Mucosa of descending colon (tissue), 3 donors: ENCODE data around the gene NDE1. TPM values are rescaled to one million over a fixed set of nuclear protein-coding genes. Genes with fewer than 3 reads are reported as not detected.
"Not testable (repeated sequence)": the region's sequence is repeated elsewhere in the genome, so short reads cannot be mapped to it uniquely, and the experiment has no call there.

Experiments used
- ATAC-seq: fragments of 200-7000 bp; cut with Tn5 transposase; one replicate; pipeline ENCODE4 v1.9.1; 2020; ENCODE audit warnings: mild to moderate bottlenecking, moderate library complexity
- DNase-seq, 3 donors: peaks; one replicate each; pipeline ENCODE4 v3.0.0-alpha.2; 2020
- H3K36me3 ChIP-seq: fragments of 200-600 bp; one replicate; pipeline ENCODE4 v1.8.0; 2021; ENCODE audit warnings: low read depth, mild to moderate bottlenecking
- H3K4me1 ChIP-seq: fragments of 200-600 bp; one replicate; pipeline ENCODE4 v1.8.0; 2021; ENCODE audit warnings: low read depth, mild to moderate bottlenecking
- H3K4me3 ChIP-seq: fragments of 200-600 bp; one replicate; pipeline ENCODE4 v1.8.0; 2021; ENCODE audit warnings: mild to moderate bottlenecking
- H3K9me3 ChIP-seq: fragments of 200-600 bp; one replicate; pipeline ENCODE4 v1.8.0; 2021; ENCODE audit warnings: mild to moderate bottlenecking
- intact Hi-C, 2 donors: fragments of 100-400 bp; cut with DNase I in 1 of 2; cut with micrococcal nuclease in 1 of 2; formaldehyde crosslinking; loops; one replicate each; pipeline versions ENCODE4 v1.11.0 to v1.11.1; 2022; cut with DNase I, micrococcal nuclease
- total RNA-seq, 3 donors: library from RNA; stranded (reverse); fragmentation: NEBNext Ultra II Directional in 2 of 3; extraction: Animal tissue kit (Norgen Biotek cat#: 25700) in 2 of 3; gene quantifications; one replicate each; pipeline versions ENCODE4 v1.2.1 to v1.2.4, GENCODE V29; 2021 to 2023
- TF ChIP-seq, protein P1 (sequence below): fragments of 200-600 bp; IDR thresholded peaks from one replicate; pipeline ENCODE4 v1.8.0; 2022; ENCODE audit warnings: antibody characterized with exemption, mild to moderate bottlenecking
- donor health status: DM: no; HTN: no; CAD: no; lungs with moderate emphysema.
- donor health status: DM: no; HTN: no; CAD: no.
- donor health status: DM: no; HTN: yes; CAD: no.

The NDE1 gene
- total RNA-seq, 3 donors from 2014 or later = 27.2 to 46.6 (median 33.9) TPM

DNA sequence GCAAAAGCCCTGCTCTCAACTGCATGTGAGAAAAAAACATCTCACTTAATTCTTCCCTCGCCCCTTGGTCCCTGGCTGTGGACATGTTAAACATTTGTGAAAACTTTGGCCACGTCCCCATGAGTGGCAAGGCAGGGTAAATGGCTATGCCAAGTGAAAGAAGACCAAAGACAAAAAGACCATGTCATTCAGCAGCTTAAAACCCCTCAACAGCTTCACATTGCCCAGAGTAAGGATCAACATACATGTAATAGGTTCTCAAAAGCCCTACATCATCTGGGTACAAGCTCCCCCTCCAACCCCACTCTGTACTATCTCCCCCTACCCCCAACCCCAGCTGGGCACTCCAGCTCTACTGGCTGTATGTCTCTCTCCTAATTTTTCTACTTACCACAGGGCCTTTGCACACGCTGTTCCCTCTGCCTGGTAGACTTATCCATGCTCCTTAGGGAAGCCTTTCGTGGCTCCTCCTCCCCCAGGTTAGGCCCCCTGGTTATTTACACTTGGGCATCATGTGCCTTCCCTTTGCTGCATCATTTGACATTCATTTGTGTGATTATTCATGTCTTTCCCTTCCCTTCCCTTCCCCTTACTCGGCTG lies 75.7 kb downstream of the NDE1 start:
- no peaks in the 10 kb centered on the region for H3K9me3 ChIP-seq
- no peak overlapping the region for H3K4me3 ChIP-seq
- intact Hi-C loops = no loop called here
- H3K4me1 ChIP-seq = peaks cover 3% of the 10 kb centered on the region
- TF ChIP-seq, protein P1, sequence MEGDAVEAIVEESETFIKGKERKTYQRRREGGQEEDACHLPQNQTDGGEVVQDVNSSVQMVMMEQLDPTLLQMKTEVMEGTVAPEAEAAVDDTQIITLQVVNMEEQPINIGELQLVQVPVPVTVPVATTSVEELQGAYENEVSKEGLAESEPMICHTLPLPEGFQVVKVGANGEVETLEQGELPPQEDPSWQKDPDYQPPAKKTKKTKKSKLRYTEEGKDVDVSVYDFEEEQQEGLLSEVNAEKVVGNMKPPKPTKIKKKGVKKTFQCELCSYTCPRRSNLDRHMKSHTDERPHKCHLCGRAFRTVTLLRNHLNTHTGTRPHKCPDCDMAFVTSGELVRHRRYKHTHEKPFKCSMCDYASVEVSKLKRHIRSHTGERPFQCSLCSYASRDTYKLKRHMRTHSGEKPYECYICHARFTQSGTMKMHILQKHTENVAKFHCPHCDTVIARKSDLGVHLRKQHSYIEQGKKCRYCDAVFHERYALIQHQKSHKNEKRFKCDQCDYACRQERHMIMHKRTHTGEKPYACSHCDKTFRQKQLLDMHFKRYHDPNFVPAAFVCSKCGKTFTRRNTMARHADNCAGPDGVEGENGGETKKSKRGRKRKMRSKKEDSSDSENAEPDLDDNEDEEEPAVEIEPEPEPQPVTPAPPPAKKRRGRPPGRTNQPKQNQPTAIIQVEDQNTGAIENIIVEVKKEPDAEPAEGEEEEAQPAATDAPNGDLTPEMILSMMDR = no peak
- no peaks in the 10 kb centered on the region for H3K36me3 ChIP-seq
- DNase-seq (no peak), ATAC-seq (no peak)

DNA sequence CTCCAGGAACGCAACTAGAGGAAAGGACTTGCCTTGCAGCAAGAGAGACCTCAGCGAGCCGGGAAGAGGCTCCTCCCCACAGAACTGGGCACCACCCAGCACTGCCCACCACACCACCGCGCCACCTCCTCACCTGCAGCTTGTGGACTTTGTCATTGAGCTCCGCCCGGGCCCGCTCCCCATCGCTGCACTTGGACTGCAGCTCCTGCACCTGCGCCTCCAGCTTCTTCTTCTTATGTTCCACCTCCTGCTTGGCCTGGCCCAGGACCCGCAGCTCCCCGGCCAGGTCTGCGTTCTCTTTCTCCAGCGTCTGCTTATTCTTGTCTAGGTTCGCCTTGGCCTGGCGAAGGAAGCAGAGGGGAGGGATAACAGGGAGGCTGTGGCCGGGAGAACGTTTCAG lies 76.7 kb downstream of the NDE1 start:
- TF ChIP-seq, protein P1 = no peak
- Histone ChIP-seq H3K4me3 (no peak overlapping the region), H3K4me1 (peaks cover 3% of the 10 kb centered on the region), H3K9me3 (no peaks in the 10 kb centered on the region), H3K36me3 (no peaks in the 10 kb centered on the region)
- intact Hi-C loops = no loop called here
- ATAC-seq (peak; percentile 98), DNase-seq (peak; percentile 83 to 88 (median 84))

DNA sequence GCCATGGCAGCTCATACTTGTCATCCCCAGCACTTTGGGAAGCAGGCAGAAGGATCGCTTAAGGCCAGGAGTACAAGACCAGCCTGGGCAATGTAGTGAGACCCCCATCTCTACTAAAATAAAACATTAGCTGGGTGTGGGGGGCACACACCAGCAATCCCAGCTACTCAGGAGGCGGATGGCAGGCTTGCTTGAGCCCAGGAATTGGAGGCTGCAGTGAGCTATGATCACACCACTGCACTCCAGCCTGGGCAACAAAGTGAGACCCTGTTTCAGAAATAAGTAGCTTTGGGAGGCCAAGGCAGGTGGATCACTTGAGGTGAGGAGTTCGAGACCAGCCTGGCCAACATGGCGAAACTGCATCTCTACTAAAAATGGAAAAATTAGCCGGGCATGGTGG lies 77.7 kb downstream of the NDE1 start:
- H3K4me3 ChIP-seq, H3K4me1 ChIP-seq, H3K9me3 ChIP-seq, H3K36me3 ChIP-seq, intact Hi-C loops, DNase-seq, ATAC-seq: not testable (repeated sequence)

DNA sequence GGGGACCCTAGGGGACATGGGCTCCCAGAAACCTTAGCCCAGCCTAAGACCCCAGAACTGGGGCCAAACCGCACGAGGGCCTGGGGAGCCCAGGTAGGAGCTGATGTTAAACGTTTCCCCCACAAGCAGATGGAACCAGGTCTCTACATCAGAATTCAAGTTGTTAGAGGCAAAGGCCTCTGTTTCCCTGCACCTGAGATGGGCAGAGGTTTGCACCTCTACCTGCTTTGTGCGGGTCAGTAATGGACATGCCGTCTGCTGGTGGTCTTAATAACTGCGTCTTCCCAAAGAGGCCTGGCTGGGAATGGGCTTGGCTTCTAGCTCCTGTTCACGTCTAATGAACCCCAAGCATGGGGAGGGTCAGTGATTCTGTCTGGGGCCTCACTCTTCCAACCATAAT lies 79.1 kb downstream of the NDE1 start:
- Histone ChIP-seq H3K9me3 (no peaks in the 10 kb centered on the region), H3K4me1 (peaks cover 3% of the 10 kb centered on the region), H3K4me3 (no peak overlapping the region), H3K36me3 (no peaks in the 10 kb centered on the region)
- DNase-seq (no peak), ATAC-seq (no peak)
- TF ChIP-seq, protein P1 = no peak
- intact Hi-C loops = no loop called here

DNA sequence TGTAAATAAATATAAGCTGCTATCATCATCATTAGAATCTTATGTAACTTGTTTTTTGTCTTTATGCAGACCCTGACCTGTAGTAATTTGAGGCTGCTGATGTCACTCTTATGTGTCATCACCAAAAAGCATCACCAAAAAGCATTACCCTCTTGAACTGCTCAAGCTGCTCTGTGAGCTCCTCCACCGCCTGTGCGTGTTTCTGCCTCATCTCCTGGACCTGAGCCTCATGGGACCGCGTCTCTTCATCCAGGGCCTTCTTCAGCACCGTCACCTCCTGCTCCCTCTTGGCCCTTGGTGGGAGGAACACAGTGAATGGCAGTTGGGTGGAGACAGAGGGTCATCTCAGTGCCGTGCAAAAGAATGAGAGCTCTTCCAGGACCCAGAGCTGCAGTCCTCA lies 82.4 kb downstream of the NDE1 start:
- no peaks in the 10 kb centered on the region for H3K4me1 ChIP-seq
- H3K36me3 ChIP-seq = no peaks in the 10 kb centered on the region
- intact Hi-C loops = no loop called here
- DNase-seq (no peak), ATAC-seq (no peak)
- TF ChIP-seq, protein P1 = no peak
- H3K9me3 ChIP-seq = no peaks in the 10 kb centered on the region
- H3K4me3 ChIP-seq = no peak overlapping the region

- Histone ChIP-seq H3K4me1 (no peaks in the 10 kb centered on the region), H3K36me3 (no peaks in the 10 kb centered on the region), H3K9me3 (no peaks in the 10 kb centered on the region), H3K4me3 (no peak overlapping the region)
- TF ChIP-seq, protein P1 = no peak
- intact Hi-C loops = no loop called here
- DNase-seq = no peak
- no peak for ATAC-seq
Observed at GRCh38 chr16:15735610-15736009, 85.6 kb downstream of the NDE1 start.
